Heart left ventricle (tissue), 13 donors: ENCODE measurements around the gene PDZD7.

ENCODE experiments used
- CTCF ChIP-seq, 12 donors: fragments of 200-600 bp; sonication (generic) in 4 of 12; IDR thresholded peaks; one replicate each; pipeline versions ENCODE4 v1.5.0 to v1.8.0; 2018 to 2022; ENCODE audit warnings: antibody characterized with exemption in 12 of 12, mild to moderate bottlenecking in 5 of 12
- POLR2A ChIP-seq, 2 donors: fragments of 450-650 bp; IDR thresholded peaks; one replicate each; pipeline ENCODE4 v1.6.1; 2017; ENCODE audit warnings: antibody characterized with exemption in 2 of 2, mild to moderate bottlenecking in 2 of 2, moderate library complexity in 2 of 2
- donor health status: ischemic (EF 13 %, LVEDD 7.1; RV severe dilation, severe dysfunction).
- donor health status: DM: no; HTN: yes; CAD: no.
- donor health status: DM: no; HTN: no; CAD: no.
- donor health status: ischemic (EF 25% LVEDD 6.9; RV normal size, moderate dysfunction).
- donor health status: ischemic (EF 25% LVEDD 5.7; RV mildly dilated, moderate dysfunction).
- donor health status: ischemic (EF 35%, LVEDD 5.7; RV mildly dilated, moderate dysfunction).
- donor health status: nonischemic (EF 11% LVEDD 7.7; RV severe dilation, severe dysfunction).
- donor health status: DM: yes; HTN: yes; CAD: no.
- donor health status: PGD.
- donor health status: ischemic (EF 29% LVEDD 5.4; RV normal size, mild dysfunction).
- donor health status: nonischemic (EF 23%, LVEDD 6.1; RV moderate dilation, normal function).

GRCh38 chr10:100981178-100981772 lies 49.7 kb downstream of the PDZD7 start:
- no peak for TF ChIP-seq CTCF (IDR thresholded peaks at IDR 0.05)
- no peak for TF ChIP-seq POLR2A (IDR thresholded peaks at IDR 0.05)
